ENCODE measurements around the gene TSGA10IP.

DNA sequence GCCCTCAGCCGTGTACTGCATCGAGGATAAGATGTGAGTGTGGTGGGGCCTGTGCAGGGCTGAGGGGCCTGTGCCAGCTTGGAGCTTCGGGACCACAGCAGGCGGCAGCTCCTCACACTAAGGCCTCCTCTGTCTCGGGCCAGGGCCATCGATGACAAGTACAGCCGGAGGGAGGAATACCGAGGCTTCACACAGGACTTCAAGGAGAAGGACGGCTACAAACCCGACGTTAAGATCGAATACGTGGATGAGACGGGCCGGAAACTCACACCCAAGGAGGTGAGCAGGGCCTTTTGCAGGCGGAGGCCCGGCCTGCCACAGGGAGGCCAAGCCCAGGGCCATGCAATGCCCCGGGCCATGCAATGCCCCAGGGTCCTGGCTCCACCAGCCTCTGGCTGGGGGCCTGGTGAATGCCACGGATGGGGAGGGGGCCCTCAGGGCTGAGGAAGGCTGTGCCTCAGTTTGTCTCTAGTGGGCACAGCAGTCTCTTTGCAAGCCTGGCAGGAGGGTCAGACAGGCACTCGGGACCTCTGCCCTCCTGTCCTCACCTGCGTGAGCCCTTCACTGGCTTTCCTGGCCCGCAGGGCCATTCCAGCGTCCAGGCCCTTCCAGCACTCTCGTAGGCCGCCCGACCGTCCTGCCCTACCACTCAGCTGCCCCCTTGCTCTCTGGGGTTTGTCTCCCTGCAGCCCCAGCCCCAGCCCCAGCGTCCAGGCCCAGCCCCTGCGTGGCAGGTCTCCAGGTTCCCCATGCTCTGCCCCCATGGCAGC lies 32.5 kb downstream of the TSGA10IP start:
- TF ChIP-seq EZH2 (IDR thresholded peaks at IDR 0.05; ENCODE audit: low read depth, unreplicated experiment) (no peak), EZH2phosphoT487 (IDR thresholded peaks at IDR 0.05; ENCODE audit: unreplicated experiment) (no peak), JUNB (IDR thresholded peaks at IDR 0.05; ENCODE audit: unreplicated experiment) (no peak), POLR2AphosphoS5 (IDR thresholded peaks at IDR 0.05; ENCODE audit: low read depth) (no peak), CREB1 (CRISPR knock-in tag; IDR thresholded peaks at IDR 0.05; ENCODE audit: low read depth) (no peak), ZNF114 (CRISPR knock-in tag; IDR thresholded peaks at IDR 0.05) (no peak), ZNF331 (CRISPR knock-in tag; IDR thresholded peaks at IDR 0.05; ENCODE audit: low read depth) (no peak), NANOG (IDR thresholded peaks at IDR 0.05; ENCODE audit: borderline replicate concordance) (no peak)
- TF ChIP-seq, protein P1, sequence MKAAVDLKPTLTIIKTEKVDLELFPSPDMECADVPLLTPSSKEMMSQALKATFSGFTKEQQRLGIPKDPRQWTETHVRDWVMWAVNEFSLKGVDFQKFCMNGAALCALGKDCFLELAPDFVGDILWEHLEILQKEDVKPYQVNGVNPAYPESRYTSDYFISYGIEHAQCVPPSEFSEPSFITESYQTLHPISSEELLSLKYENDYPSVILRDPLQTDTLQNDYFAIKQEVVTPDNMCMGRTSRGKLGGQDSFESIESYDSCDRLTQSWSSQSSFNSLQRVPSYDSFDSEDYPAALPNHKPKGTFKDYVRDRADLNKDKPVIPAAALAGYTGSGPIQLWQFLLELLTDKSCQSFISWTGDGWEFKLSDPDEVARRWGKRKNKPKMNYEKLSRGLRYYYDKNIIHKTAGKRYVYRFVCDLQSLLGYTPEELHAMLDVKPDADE (IDR thresholded peaks at IDR 0.05) = no peak
- TF ChIP-seq, protein P2, sequence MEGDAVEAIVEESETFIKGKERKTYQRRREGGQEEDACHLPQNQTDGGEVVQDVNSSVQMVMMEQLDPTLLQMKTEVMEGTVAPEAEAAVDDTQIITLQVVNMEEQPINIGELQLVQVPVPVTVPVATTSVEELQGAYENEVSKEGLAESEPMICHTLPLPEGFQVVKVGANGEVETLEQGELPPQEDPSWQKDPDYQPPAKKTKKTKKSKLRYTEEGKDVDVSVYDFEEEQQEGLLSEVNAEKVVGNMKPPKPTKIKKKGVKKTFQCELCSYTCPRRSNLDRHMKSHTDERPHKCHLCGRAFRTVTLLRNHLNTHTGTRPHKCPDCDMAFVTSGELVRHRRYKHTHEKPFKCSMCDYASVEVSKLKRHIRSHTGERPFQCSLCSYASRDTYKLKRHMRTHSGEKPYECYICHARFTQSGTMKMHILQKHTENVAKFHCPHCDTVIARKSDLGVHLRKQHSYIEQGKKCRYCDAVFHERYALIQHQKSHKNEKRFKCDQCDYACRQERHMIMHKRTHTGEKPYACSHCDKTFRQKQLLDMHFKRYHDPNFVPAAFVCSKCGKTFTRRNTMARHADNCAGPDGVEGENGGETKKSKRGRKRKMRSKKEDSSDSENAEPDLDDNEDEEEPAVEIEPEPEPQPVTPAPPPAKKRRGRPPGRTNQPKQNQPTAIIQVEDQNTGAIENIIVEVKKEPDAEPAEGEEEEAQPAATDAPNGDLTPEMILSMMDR (conservative IDR thresholded peaks at IDR 0.05; ENCODE audit: low read depth in 2 of 2) = no peak
- TF ChIP-seq, protein P3, sequence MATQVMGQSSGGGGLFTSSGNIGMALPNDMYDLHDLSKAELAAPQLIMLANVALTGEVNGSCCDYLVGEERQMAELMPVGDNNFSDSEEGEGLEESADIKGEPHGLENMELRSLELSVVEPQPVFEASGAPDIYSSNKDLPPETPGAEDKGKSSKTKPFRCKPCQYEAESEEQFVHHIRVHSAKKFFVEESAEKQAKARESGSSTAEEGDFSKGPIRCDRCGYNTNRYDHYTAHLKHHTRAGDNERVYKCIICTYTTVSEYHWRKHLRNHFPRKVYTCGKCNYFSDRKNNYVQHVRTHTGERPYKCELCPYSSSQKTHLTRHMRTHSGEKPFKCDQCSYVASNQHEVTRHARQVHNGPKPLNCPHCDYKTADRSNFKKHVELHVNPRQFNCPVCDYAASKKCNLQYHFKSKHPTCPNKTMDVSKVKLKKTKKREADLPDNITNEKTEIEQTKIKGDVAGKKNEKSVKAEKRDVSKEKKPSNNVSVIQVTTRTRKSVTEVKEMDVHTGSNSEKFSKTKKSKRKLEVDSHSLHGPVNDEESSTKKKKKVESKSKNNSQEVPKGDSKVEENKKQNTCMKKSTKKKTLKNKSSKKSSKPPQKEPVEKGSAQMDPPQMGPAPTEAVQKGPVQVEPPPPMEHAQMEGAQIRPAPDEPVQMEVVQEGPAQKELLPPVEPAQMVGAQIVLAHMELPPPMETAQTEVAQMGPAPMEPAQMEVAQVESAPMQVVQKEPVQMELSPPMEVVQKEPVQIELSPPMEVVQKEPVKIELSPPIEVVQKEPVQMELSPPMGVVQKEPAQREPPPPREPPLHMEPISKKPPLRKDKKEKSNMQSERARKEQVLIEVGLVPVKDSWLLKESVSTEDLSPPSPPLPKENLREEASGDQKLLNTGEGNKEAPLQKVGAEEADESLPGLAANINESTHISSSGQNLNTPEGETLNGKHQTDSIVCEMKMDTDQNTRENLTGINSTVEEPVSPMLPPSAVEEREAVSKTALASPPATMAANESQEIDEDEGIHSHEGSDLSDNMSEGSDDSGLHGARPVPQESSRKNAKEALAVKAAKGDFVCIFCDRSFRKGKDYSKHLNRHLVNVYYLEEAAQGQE (IDR thresholded peaks at IDR 0.05; ENCODE audit: unreplicated experiment) = no peak
